Loucy (cell line): ENCODE measurements around the gene RAB11FIP3.

Source experiments
- EZH2phosphoT487 ChIP-seq: fragments of 200-600 bp; IDR thresholded peaks from 2 replicates; pipeline ENCODE4 v1.6.1; 2018; ENCODE audit warnings: antibody characterized with exemption, mild to moderate bottlenecking, moderate library complexity, borderline replicate concordance
- TF ChIP-seq, protein P1 (sequence below): fragments of 200-600 bp; sonication (generic); conservative IDR thresholded peaks from 2 replicates; pipeline ENCODE4 v1.5.1; 2014; ENCODE audit warnings: mild to moderate bottlenecking, antibody characterized with exemption, low read length

DNA sequence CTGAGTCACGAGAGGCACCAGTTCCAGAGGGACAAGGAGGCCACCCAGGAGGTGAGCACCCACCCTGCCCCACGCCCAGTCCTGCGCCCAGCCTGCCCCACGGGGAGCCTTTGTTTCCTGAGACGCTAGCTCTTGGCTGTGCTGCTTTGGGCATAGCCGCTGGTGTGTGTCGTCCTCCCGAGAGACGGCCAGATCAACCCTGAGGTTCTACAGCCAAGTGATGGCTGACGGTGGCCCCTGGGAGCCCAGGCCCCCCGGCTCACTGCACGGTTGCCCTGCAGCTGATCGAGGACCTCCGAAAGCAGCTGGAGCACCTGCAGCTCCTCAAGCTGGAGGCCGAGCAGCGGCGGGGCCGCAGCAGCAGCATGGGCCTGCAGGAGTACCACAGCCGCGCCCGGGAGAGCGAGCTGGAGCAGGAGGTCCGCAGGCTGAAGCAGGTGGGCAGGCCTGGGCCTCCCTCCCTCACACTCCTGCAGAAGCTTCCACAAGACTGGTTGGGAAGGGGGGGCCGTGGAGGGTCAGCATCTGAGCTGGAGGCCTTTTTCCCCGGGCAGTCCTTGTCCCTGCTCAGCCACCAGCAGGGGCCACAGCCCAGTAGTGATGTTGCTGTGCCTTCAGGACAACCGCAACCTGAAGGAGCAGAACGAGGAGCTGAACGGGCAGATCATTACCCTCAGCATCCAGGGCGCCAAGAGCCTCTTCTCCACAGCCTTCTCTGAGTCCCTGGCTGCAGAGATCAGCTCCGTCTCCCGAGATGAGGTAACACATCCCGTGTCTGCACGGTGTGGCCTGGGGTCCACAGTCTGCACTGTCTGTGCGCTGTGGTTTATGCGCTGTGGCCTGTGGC lies 94.6 kb downstream of the RAB11FIP3 start:
- TF ChIP-seq, protein P1, sequence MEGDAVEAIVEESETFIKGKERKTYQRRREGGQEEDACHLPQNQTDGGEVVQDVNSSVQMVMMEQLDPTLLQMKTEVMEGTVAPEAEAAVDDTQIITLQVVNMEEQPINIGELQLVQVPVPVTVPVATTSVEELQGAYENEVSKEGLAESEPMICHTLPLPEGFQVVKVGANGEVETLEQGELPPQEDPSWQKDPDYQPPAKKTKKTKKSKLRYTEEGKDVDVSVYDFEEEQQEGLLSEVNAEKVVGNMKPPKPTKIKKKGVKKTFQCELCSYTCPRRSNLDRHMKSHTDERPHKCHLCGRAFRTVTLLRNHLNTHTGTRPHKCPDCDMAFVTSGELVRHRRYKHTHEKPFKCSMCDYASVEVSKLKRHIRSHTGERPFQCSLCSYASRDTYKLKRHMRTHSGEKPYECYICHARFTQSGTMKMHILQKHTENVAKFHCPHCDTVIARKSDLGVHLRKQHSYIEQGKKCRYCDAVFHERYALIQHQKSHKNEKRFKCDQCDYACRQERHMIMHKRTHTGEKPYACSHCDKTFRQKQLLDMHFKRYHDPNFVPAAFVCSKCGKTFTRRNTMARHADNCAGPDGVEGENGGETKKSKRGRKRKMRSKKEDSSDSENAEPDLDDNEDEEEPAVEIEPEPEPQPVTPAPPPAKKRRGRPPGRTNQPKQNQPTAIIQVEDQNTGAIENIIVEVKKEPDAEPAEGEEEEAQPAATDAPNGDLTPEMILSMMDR: no peak
- no peak for TF ChIP-seq EZH2phosphoT487
